ENCODE results near the gene SYTL4.

GRCh38 chrX:100720301-100720700 lies 11.6 kb downstream of the SYTL4 start:
- TF ChIP-seq CTCF (IDR thresholded peaks at IDR 0.05) (no peak), POLR2A (IDR thresholded peaks at IDR 0.05) (no peak)
